ENCODE measurements around the gene HIPK4. TPM values are rescaled to one million over a fixed set of nuclear protein-coding genes. Genes with fewer than 3 reads are reported as not detected.
A peak's percentile ranks its signal among the peaks of the same experiment; 100 is the strongest.

The HIPK4 gene
- total and polyA plus RNA-seq, 9 of the 15 experiments (the other 6 are each of a cell fraction or from before 2014, with no cell fraction given), result 0.06 to 0.09 TPM; not detected in 7

DNA sequence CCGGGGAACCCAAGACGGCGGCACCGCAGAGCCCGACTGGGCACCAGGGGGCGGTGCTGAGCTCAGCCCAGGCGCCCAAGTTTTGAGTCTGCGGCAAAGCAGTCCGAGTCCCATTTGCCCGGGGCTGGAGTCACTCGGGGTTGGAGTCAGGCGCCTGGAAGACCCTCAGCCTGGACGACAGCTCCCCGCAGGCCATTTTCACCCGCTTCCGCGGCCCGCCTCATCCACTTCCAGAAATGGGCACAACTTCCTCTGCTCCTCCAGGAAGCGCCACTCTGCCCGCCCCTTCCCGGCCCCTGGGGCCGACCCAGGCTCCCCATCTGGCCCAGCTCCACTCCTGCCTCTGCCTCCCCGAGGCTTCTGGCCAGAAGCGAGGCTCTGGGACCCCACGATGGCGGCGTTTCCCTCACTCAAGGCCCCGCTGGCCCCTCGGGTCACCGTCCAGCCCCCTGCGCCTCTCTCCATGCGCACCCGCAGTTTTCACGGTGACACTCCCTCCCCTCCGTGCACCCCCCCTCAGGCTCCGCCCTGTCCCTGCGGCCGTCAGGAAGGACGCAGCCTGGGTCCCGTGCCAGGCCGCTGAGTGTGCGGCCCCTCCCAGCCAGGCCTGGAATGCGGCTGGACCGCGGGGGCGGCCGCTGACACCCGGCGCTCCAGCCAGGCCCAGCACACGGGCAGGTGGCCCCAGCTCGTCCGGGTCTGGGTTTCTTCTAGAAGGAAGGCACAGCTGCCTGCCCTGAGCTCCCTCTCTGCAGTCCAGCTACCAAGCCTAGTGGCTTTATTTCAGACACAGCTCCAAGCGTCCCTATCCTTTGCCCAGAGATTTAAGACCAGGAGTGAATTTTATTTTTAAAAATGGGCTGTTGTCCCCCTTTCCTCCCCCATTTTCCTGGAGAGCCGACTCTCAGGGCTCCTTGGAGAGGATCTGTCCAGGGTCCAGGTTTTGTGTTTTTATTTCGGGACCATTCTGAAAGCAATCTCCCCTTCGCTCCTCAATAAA lies 31.1 kb upstream of the HIPK4 start (continued):
- TF ChIP-seq KDM5B (IDR thresholded peaks at IDR 0.05; ENCODE audit: insufficient replicate concordance, low read depth, low read length), result peak; percentile 56
- TF ChIP-seq C11orf30 (IDR thresholded peaks at IDR 0.05; ENCODE audit: low read depth), result no peak
- peak in 1 of 2 experiments; percentile 79 for TF ChIP-seq E2F6 (IDR thresholded peaks at IDR 0.05; ENCODE audit: borderline replicate concordance in 1 of 2, extremely low read depth in 1 of 2, insufficient read depth in 1 of 2, insufficient read length in 1 of 2, low read depth in 1 of 2, low read length in 1 of 2, poor library complexity in 1 of 2, severe bottlenecking in 1 of 2)
- TF ChIP-seq XRCC5 (IDR thresholded peaks at IDR 0.05; ENCODE audit: low read depth, low read length), result peak; percentile 80
- 0 out of 2 replicates have a peak, but pooled peaks have one; percentile 60 for TF ChIP-seq THAP12 (CRISPR knock-in tag; IDR thresholded peaks at IDR 0.05)
- no peak for TF ChIP-seq NFRKB (IDR thresholded peaks at IDR 0.05; ENCODE audit: low read depth)
- no peak for TF ChIP-seq MCM3 (IDR thresholded peaks at IDR 0.05)
- TF ChIP-seq MAZ (CRISPR knock-in tag; conservative IDR thresholded peaks at IDR 0.05 in 1 of 2, IDR thresholded peaks at IDR 0.05 in 1 of 2), result peak; percentile 97 to 100
- TF ChIP-seq, protein P1, sequence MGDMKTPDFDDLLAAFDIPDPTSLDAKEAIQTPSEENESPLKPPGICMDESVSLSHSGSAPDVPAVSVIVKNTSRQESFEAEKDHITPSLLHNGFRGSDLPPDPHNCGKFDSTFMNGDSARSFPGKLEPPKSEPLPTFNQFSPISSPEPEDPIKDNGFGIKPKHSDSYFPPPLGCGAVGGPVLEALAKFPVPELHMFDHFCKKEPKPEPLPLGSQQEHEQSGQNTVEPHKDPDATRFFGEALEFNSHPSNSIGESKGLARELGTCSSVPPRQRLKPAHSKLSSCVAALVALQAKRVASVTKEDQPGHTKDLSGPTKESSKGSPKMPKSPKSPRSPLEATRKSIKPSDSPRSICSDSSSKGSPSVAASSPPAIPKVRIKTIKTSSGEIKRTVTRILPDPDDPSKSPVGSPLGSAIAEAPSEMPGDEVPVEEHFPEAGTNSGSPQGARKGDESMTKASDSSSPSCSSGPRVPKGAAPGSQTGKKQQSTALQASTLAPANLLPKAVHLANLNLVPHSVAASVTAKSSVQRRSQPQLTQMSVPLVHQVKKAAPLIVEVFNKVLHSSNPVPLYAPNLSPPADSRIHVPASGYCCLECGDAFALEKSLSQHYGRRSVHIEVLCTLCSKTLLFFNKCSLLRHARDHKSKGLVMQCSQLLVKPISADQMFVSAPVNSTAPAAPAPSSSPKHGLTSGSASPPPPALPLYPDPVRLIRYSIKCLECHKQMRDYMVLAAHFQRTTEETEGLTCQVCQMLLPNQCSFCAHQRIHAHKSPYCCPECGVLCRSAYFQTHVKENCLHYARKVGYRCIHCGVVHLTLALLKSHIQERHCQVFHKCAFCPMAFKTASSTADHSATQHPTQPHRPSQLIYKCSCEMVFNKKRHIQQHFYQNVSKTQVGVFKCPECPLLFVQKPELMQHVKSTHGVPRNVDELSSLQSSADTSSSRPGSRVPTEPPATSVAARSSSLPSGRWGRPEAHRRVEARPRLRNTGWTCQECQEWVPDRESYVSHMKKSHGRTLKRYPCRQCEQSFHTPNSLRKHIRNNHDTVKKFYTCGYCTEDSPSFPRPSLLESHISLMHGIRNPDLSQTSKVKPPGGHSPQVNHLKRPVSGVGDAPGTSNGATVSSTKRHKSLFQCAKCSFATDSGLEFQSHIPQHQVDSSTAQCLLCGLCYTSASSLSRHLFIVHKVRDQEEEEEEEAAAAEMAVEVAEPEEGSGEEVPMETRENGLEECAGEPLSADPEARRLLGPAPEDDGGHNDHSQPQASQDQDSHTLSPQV (IDR thresholded peaks at IDR 0.05), result peak; percentile 56; the same call in 1 of the 2 replicates
- TF ChIP-seq TCFL5 (CRISPR knock-in tag; conservative IDR thresholded peaks at IDR 0.05), result no peak
- no peak for TF ChIP-seq ZNF766 (CRISPR knock-in tag; conservative IDR thresholded peaks at IDR 0.05)
- peak; percentile 10; the same call in 1 of the 2 replicates for TF ChIP-seq ZNF695 (CRISPR knock-in tag; IDR thresholded peaks at IDR 0.05)
- peak; percentile 77 for TF ChIP-seq NCOR1 (IDR thresholded peaks at IDR 0.05)
- TF ChIP-seq ZNF76 (CRISPR knock-in tag; IDR thresholded peaks at IDR 0.05; ENCODE audit: borderline replicate concordance), result no peak
- TF ChIP-seq TAF1 (IDR thresholded peaks at IDR 0.05; ENCODE audit: control insufficient read depth, extremely low read depth, insufficient read depth, low read length, severe bottlenecking), result peak; percentile 83
- no peak for TF ChIP-seq NR2C2 (CRISPR knock-in tag; IDR thresholded peaks at IDR 0.05)
- peak; percentile 23; the same call in 1 of the 2 replicates for TF ChIP-seq NR2C2 (tag; IDR thresholded peaks at IDR 0.05)
- TF ChIP-seq FUS (optimal IDR thresholded peaks at IDR 0.05; ENCODE audit: low read depth, low read length), result no peak
- TF ChIP-seq HNRNPH1 (optimal IDR thresholded peaks at IDR 0.05; ENCODE audit: low read depth, low read length), result no peak

Measured in K562 (cell line).